GM12892 (cell line): ENCODE measurements around the gene ELN.

Source experiments
- POLR2A ChIP-seq: IDR thresholded peaks from 2 replicates; pipeline ENCODE4 v1.6.1; 2011; ENCODE audit warnings: low read depth, low read length, control low read depth
- POLR2AphosphoS5 ChIP-seq: IDR thresholded peaks from 2 replicates; pipeline ENCODE4 v1.6.1; 2011; ENCODE audit warnings: low read depth, low read length, control low read depth

- TF ChIP-seq POLR2AphosphoS5 = peak; percentile 71
- TF ChIP-seq POLR2A = peak; percentile 55; the same call in 1 of the 2 replicates
Measured at GRCh38 chr7:74094224-74095101, 66.5 kb downstream of the ELN start.
